ENCODE measurements around the gene USP48.

DNA sequence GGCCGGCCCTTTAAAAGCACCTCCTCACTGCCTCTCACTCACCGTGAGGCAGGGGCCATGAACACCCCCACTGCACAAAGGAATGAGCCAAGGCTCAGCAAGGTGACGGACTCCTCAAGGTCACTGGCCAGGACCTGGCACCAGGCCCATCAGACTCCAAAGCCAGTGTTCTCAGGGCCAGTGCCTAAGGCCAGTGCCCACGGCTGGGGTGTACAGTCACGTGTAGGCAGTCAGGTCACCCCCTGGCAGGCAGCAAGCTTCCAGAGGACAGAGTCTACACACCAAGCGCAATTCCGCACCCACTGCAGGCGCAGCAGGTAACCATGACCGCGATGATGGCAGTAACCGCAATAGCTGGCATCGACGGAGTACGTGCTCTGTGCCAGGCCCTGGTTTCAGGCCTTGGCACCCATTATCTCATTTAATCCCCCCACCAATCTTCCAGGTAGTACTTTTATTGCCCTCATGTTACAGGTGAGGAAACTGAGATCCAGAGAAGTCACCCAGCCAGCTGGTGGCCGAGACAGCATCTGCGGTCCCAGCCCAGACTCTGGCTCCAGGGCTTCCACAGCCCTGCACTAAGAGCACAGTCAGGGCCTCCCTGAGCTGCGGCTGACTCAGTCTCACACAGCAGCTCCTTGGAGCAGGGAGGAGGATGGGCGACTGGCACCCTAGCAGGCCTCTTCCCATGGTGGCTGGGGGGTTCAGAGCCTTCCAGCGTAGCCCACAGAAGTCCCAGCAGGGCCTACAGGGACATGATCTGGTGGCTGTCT is 140.8 kb downstream of the USP48 start:
- TF ChIP-seq, protein P1, sequence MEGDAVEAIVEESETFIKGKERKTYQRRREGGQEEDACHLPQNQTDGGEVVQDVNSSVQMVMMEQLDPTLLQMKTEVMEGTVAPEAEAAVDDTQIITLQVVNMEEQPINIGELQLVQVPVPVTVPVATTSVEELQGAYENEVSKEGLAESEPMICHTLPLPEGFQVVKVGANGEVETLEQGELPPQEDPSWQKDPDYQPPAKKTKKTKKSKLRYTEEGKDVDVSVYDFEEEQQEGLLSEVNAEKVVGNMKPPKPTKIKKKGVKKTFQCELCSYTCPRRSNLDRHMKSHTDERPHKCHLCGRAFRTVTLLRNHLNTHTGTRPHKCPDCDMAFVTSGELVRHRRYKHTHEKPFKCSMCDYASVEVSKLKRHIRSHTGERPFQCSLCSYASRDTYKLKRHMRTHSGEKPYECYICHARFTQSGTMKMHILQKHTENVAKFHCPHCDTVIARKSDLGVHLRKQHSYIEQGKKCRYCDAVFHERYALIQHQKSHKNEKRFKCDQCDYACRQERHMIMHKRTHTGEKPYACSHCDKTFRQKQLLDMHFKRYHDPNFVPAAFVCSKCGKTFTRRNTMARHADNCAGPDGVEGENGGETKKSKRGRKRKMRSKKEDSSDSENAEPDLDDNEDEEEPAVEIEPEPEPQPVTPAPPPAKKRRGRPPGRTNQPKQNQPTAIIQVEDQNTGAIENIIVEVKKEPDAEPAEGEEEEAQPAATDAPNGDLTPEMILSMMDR (IDR thresholded peaks at IDR 0.05): no peak
- no peak for TF ChIP-seq POLR2A (IDR thresholded peaks at IDR 0.05)
- TF ChIP-seq POLR2AphosphoS5 (IDR thresholded peaks at IDR 0.05): no peak
